ENCODE results near the gene ZBTB49.

Gene ZBTB49

DNA sequence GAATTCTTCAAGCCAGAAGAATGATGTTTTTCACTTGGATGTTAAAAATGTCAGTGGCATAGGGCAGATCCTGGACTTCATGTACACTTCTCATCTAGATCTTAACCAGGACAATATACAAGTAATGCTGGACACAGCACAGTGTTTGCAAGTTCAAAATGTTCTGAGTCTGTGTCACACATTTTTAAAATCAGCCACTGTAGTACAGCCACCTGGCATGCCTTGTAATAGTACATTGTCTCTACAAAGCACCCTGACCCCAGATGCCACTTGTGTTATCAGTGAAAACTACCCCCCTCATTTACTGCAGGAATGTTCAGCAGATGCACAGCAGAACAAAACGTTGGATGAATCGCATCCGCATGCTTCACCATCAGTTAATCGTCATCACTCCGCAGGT lies 11.9 kb downstream of the ZBTB49 start:
- ChIA-PET CTCF (interaction anchor here (0.7 to 0.8 kb wide), 2 partner anchors 77 to 115 kb away, joined by 3 read pairs; no protein-coding TSS in a partner anchor), POLR2A (no interaction called here)
- no peaks in the 10 kb centered on the region for H3K4me1 ChIP-seq (ENCODE audit: control insufficient read depth, insufficient read depth, low read length)
- no peak overlapping the region for H3K27ac ChIP-seq (ENCODE audit: extremely low read depth, low read depth, low read length)
- no peak overlapping the region for H3K4me3 ChIP-seq (ENCODE audit: low read depth, low read length)
- no peaks in the 10 kb centered on the region for H3K9me3 ChIP-seq (ENCODE audit: control insufficient read depth, insufficient read depth, low read depth, low read length)
- TF ChIP-seq GFI1B (tag by site-specific recombination; IDR thresholded peaks at IDR 0.05) (no peak), ZNF211 (tag by site-specific recombination; IDR thresholded peaks at IDR 0.05; ENCODE audit: low read depth) (no peak), ZNF623 (tag by site-specific recombination; IDR thresholded peaks at IDR 0.05) (no peak), GLIS1 (tag by site-specific recombination; IDR thresholded peaks at IDR 0.05) (no peak), ZNF530 (tag by site-specific recombination; IDR thresholded peaks at IDR 0.05; ENCODE audit: low read depth) (no peak), KLF8 (tag by site-specific recombination; IDR thresholded peaks at IDR 0.05) (no peak), ZNF548 (tag by site-specific recombination; IDR thresholded peaks at IDR 0.05) (no peak), EGR2 (tag by site-specific recombination; IDR thresholded peaks at IDR 0.05; ENCODE audit: low read depth) (no peak), ZNF585B (tag by site-specific recombination; IDR thresholded peaks at IDR 0.05) (no peak), ZBTB17 (tag by site-specific recombination; IDR thresholded peaks at IDR 0.05) (no peak), ZBTB8A (tag by site-specific recombination; IDR thresholded peaks at IDR 0.05) (no peak), ZNF335 (tag by site-specific recombination; conservative IDR thresholded peaks at IDR 0.05) (no peak), TCF7L2 (IDR thresholded peaks at IDR 0.05; ENCODE audit: borderline replicate concordance, low read depth, low read length) (no peak), ZNF138 (tag by site-specific recombination; IDR thresholded peaks at IDR 0.05; ENCODE audit: borderline replicate concordance) (no peak), ZNF629 (tag by site-specific recombination; IDR thresholded peaks at IDR 0.05) (no peak), ZBTB7A (tag by site-specific recombination; IDR thresholded peaks at IDR 0.05; ENCODE audit: low read depth) (no peak)
- TF ChIP-seq, protein P1, sequence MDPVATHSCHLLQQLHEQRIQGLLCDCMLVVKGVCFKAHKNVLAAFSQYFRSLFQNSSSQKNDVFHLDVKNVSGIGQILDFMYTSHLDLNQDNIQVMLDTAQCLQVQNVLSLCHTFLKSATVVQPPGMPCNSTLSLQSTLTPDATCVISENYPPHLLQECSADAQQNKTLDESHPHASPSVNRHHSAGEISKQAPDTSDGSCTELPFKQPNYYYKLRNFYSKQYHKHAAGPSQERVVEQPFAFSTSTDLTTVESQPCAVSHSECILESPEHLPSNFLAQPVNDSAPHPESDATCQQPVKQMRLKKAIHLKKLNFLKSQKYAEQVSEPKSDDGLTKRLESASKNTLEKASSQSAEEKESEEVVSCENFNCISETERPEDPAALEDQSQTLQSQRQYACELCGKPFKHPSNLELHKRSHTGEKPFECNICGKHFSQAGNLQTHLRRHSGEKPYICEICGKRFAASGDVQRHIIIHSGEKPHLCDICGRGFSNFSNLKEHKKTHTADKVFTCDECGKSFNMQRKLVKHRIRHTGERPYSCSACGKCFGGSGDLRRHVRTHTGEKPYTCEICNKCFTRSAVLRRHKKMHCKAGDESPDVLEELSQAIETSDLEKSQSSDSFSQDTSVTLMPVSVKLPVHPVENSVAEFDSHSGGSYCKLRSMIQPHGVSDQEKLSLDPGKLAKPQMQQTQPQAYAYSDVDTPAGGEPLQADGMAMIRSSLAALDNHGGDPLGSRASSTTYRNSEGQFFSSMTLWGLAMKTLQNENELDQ (tag by site-specific recombination; IDR thresholded peaks at IDR 0.05; ENCODE audit: low read depth) = no peak
- TF ChIP-seq, protein P2, sequence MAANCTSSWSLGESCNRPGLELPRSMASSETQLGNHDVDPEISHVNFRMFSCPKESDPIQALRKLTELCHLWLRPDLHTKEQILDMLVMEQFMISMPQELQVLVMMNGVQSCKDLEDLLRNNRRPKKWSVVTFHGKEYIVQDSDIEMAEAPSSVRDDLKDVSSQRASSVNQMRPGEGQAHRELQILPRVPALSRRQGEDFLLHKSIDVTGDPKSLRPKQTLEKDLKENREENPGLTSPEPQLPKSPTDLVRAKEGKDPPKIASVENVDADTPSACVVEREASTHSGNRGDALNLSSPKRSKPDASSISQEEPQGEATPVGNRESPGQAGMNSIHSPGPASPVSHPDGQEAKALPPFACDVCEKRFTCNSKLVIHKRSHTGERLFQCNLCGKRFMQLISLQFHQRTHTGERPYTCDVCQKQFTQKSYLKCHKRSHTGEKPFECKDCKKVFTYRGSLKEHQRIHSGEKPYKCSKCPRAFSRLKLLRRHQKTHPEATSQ (tag by site-specific recombination; IDR thresholded peaks at IDR 0.05) = no peak
- peaks cover 0 to 37% of the 10 kb centered on the region in 2 experiments; a peak in 2 of 3 replicates for H3K36me3 ChIP-seq (ENCODE audit: control insufficient read depth in 2 of 2, insufficient read depth in 1 of 2, low read length in 2 of 2)

DNA sequence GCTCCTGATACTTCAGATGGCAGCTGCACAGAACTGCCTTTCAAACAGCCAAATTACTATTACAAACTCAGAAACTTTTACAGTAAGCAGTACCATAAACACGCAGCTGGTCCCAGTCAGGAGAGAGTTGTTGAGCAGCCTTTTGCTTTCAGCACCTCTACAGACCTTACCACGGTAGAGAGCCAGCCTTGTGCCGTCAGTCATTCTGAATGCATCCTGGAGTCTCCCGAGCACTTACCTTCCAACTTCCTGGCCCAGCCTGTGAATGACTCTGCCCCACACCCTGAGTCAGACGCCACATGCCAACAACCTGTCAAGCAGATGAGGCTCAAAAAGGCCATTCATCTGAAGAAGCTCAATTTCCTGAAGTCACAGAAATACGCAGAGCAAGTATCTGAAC lies 12.4 kb downstream of the ZBTB49 start:
- no peaks in the 10 kb centered on the region for H3K9me3 ChIP-seq (ENCODE audit: control insufficient read depth, insufficient read depth, low read depth, low read length)
- no peaks in the 10 kb centered on the region for H3K4me1 ChIP-seq (ENCODE audit: control insufficient read depth, insufficient read depth, low read length)
- CTCF ChIA-PET = interaction anchor here (0.7 to 0.8 kb wide), 2 partner anchors 77 to 116 kb away, joined by 3 read pairs; no protein-coding TSS in a partner anchor
- H3K36me3 ChIP-seq (ENCODE audit: control insufficient read depth in 2 of 2, insufficient read depth in 1 of 2, low read length in 2 of 2) = peaks cover 0 to 41% of the 10 kb centered on the region in 2 experiments; a peak in 2 of 3 replicates
- no peak overlapping the region for H3K27ac ChIP-seq (ENCODE audit: extremely low read depth, low read depth, low read length)
- POLR2A ChIA-PET = no interaction called here
- H3K4me3 ChIP-seq (ENCODE audit: low read depth, low read length) = no peak overlapping the region
- no peak for TF ChIP-seq KLF10 (tag by site-specific recombination; IDR thresholded peaks at IDR 0.05)
- TF ChIP-seq, protein P3, sequence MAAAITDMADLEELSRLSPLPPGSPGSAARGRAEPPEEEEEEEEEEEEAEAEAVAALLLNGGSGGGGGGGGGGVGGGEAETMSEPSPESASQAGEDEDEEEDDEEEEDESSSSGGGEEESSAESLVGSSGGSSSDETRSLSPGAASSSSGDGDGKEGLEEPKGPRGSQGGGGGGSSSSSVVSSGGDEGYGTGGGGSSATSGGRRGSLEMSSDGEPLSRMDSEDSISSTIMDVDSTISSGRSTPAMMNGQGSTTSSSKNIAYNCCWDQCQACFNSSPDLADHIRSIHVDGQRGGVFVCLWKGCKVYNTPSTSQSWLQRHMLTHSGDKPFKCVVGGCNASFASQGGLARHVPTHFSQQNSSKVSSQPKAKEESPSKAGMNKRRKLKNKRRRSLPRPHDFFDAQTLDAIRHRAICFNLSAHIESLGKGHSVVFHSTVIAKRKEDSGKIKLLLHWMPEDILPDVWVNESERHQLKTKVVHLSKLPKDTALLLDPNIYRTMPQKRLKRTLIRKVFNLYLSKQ (tag by site-specific recombination; IDR thresholded peaks at IDR 0.05; ENCODE audit: borderline replicate concordance) = no peak
- no peak for TF ChIP-seq ZNF560 (tag by site-specific recombination; IDR thresholded peaks at IDR 0.05; ENCODE audit: borderline replicate concordance)
- TF ChIP-seq, protein P4, sequence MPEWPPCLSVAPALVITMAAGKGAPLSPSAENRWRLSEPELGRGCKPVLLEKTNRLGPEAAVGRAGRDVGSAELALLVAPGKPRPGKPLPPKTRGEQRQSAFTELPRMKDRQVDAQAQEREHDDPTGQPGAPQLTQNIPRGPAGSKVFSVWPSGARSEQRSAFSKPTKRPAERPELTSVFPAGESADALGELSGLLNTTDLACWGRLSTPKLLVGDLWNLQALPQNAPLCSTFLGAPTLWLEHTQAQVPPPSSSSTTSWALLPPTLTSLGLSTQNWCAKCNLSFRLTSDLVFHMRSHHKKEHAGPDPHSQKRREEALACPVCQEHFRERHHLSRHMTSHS (tag by site-specific recombination; IDR thresholded peaks at IDR 0.05) = no peak
- no peak for TF ChIP-seq ZNF76 (tag by site-specific recombination; IDR thresholded peaks at IDR 0.05; ENCODE audit: borderline replicate concordance, low read depth)
- TF ChIP-seq ZNF521 (tag by site-specific recombination; IDR thresholded peaks at IDR 0.05) = no peak
- no peak for TF ChIP-seq ZNF266 (tag by site-specific recombination; IDR thresholded peaks at IDR 0.05; ENCODE audit: low read depth)
- no peak for TF ChIP-seq GLI2 (tag by site-specific recombination; IDR thresholded peaks at IDR 0.05; ENCODE audit: borderline replicate concordance, low read depth)
- no peak for TF ChIP-seq ZBTB21 (tag by site-specific recombination; IDR thresholded peaks at IDR 0.05)
- TF ChIP-seq, protein P5, sequence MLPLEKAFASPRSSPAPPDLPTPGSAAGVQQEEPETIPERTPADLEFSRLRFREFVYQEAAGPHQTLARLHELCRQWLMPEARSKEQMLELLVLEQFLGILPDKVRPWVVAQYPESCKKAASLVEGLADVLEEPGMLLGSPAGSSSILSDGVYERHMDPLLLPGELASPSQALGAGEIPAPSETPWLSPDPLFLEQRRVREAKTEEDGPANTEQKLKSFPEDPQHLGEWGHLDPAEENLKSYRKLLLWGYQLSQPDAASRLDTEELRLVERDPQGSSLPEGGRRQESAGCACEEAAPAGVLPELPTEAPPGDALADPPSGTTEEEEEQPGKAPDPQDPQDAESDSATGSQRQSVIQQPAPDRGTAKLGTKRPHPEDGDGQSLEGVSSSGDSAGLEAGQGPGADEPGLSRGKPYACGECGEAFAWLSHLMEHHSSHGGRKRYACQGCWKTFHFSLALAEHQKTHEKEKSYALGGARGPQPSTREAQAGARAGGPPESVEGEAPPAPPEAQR (tag by site-specific recombination; IDR thresholded peaks at IDR 0.05) = no peak
- TF ChIP-seq ZNF416 (tag by site-specific recombination; IDR thresholded peaks at IDR 0.05) = no peak
